RPMI8226 (cell line): Measurements from ENCODE around the gene ITSN2.

Experiments used
- DNase-seq: peaks from one replicate; pipeline ENCODE4 v3.0.0-alpha.2; 2015

The ITSN2 gene

DNA sequence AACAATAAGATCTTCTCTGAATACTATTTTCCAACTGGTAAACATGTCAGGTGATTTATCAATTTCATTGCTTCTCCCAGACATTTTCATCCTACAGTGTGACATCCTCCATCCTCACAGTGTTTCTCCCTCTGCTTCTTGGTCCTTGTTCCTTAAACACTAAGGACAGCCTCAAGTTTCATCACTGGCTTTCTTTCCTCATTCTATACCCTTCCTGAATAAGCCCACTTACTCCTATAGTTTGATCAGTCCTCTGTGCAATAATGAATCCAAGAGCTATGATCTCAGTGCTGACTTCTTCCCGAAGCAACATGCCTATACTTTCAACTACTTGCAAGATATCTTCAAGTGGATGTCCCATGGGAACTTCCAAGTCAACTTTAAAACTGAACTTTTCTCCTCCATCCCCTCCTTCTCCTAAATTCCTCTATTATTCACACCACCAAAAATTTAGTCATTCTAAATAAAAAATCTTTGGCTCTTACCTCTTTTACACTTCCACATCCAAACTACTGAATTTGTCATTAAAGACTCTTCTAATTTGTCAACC lies 97.8 kb downstream of the ITSN2 start:
- no peak for DNase-seq

DNA sequence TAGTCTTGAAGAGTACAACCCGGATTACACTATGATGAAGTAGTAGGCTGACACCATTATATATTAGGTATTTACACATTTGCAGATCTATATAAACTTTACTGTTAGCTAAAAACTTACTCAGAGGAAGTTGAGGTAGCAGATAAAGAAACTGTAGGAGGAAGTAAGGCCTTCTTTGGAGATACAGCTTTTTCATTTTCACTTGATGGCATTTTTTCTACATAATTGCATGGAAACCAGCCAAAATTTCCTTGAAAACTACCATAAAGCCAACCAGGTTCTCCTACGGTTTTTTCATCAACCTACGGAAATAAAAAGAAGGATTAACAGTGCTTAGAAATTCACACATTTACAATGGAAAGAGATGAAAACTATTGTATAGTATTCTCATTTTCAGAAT lies 98.9 kb downstream of the ITSN2 start:
- no peak for DNase-seq

DNA sequence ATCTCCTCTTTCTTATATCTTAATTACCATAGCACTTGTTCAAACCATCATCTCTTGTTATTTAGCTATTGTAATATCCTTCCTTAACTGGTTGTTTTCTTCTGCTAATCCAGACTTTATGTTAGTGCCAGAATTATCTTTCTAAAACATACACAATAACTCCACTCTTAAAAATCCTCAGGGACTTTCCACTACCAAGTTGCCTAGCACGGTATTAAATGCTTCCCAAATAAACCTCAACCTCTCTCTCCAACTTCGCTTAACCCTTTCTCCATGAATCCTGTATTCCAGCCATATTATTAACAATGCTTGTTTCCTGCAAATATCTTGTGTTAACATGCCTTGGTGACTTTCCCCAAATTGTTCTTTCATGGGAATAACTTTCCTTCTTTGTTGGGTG lies 101.0 kb downstream of the ITSN2 start:
- no peak for DNase-seq

DNA sequence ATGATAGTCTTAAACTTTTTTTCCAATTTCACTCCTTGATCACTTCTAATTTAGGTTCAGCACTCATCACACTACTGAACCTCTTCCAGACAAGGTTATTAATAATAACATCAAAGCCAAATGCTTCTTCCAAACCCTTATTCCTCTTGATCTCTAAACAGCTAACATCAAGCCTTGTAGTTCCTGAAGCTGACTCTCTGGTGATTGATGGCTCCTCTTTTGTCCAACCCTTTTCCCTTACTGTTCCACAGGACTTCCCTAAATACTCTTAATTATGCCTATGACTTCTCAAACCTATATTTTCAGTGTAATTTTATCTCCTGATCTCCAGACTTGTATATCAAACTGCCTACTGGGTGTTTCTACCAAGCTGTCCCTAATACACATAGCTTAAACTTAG lies 101.6 kb downstream of the ITSN2 start:
- no peak for DNase-seq

DNA sequence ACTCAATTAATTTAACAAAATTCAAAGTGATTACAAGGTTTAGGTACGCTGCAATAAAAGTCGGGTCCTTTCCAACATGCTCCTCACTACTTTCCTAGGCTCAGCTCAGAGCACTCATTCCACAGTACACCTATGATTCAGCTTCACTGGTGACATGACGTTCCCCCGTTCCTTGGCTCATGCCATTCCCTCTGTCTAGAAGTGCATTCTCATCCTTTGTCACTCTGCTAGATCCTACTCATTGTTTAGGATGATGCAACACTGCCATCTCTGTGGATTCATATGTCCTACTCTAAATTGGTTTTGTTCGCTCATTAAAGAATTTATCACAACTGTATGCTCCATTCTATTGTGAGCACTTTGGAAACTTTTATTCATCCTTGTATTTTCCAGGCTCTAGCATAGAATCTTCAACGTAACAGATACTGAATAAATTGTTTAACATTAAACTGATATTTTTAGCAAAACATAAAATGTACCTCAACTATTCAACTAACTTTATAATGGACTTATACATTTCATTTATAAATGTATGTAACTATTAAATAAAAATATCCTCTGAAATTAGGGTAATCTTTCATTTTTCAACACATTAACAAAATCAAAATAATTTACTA lies 106.9 kb downstream of the ITSN2 start:
- no peak for DNase-seq

DNA sequence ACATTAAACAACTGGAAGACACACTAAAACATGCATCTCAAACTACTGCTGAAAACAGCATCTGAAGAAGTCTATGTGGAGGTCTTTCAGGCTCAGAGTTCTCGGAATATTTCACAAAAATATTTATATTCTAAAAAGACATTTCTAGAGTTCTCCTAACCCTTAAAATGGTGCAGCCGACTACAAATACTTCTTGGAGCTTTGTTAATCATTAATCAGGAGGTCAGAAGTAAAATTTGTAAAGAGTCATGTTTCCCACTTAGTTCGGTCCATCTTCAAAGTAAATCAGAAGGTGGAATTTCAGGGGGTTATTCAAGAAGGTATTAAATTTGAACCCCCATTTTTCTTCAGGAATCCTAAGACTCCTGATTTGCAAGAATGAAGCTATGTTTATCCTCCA lies 112.7 kb downstream of the ITSN2 start:
- DNase-seq = no peak

DNA sequence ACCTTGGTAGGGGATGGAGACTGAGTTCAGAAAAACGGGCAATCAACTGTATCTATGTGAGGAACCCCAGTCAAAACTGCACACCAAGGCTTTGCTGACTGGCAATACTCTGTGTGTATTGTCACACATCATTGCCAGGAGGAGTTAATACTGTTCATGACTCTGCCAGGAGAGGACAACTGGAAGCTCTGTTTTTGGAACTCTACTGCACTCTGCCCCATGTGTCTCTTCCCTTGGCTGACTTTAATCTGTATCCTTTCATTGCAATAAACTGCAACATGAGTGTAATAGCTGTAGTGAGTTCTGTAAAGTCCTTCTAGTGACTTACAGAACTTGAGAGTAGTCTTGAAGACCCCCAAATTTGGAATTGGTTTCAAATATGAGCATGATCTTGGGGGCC lies 113.2 kb downstream of the ITSN2 start:
- DNase-seq = no peak

DNA sequence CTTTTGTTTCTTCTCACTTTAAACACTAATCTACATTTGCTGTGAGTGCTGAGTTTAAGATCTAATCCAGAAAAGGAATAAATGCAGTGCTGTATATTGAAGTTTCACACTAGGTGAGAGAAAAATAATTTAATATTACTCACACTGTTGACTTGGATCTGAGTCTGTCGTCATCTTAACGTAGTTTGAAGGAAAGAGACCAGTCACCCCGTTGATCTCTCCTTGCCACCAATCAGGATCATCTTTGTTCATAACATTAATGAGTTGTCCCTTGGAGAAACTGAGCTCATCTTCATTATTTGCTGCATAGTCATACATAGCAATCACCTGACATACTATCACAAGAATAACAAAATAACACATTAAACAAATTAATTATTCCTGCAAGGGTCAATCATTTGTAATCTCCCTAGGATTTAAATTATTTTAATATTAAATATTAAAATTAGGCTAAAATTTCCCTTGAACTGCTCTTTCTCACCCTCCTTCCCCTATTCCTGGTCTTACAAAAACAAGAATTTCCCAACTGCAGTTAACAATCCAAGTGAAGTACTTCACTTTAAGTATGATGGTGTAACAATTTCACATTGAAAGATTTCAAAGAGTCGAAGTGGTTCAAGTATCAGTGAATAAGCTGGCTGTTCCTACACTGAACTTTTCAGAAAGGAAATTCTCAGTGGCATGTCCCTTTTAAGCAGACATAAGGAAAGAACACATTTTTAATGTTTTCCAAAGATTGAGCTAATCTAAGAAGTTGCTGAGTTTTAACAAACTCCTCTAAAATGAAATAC lies 114.2 kb downstream of the ITSN2 start:
- DNase-seq = no peak

DNA sequence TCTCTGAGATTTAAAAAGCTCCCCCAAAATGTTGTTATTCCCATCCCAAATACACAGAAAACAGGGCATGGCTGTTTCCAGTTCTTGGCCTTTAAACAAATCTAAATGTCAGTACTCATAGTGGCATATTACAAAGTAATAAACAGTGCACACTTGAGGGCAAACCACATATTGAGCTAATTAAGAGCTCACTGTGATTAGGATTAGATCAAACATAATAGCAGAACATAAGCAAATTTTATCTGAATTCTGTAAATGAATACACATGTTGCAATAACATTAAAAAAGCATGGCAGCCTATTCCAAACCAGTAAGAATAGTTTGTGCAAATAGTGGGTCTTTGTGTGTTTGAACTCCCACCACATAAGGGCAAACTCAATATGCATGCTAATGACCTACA lies 118.8 kb downstream of the ITSN2 start:
- no peak for DNase-seq

DNA sequence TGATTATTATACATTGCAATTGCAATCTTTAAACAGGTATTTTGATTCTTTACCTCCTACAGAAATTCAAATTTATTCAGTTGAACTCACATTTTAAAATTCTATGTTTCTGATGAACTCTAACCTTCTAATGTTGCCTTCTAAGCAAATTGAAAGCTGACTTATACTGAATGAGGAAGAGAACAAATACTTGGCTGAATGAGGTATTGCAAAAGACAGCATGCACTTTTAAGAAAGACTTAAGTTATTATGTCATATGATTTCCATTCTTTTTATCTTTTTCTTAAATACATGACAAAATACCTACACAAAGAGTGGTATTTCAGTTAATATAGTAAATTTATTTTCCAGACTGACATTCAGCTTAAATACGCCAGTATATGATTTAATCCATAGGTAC lies 120.8 kb downstream of the ITSN2 start:
- DNase-seq = no peak

DNA sequence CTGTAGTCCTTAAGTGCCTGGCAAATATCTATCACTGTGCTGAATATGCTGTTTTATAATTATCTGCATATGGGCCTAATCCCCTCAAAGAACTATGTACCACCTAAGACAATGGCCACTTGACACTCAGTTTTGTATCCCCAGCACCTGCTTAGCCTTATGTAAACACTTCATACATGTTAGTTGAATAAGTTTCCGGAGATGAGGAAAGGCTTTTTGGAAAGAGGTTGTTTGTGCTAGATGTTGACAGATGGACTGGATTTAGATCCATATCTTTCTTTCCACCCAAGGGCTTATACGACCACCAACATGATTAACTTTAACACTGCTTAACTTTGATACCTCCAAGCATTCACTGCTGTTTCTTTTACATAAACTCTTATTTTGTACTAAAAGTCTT lies 122.2 kb downstream of the ITSN2 start:
- no peak for DNase-seq

DNA sequence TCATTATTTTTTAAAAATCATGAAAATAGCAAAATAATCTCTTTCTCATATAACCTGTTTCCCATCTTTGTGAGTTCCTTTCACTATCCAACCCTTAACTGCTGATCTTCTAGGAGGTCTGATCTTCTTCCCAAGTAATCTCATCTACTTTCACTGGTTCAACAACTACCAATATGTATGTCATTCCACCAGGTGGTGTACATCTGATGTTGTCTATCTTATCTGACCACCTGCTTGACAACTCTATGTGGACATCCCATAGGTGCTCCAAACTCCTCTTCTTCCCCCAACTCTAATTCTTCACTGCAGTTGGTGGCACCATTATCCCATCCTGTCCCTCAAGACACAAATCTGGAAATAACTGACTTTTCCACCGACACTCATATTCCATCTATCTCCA lies 123.0 kb downstream of the ITSN2 start:
- no peak for DNase-seq

DNA sequence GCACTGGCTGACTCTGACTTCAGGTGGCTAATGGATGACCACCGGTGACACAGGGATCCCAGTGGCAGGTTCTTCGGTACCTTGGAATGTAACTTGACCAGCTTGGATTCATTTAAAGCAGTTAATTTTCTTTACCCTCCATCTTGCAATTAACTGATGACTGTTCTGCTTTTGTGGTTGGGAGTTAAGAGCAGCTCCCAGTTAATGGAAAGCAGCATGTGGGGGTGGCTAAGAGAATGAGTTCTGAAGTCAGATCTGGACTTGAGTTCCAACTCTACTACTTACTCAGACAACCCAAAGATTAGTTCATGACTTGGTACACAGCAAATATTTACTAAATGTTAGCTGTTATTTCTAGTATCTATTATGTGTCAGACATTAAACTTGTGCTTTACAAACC lies 127.0 kb downstream of the ITSN2 start:
- no peak for DNase-seq

DNA sequence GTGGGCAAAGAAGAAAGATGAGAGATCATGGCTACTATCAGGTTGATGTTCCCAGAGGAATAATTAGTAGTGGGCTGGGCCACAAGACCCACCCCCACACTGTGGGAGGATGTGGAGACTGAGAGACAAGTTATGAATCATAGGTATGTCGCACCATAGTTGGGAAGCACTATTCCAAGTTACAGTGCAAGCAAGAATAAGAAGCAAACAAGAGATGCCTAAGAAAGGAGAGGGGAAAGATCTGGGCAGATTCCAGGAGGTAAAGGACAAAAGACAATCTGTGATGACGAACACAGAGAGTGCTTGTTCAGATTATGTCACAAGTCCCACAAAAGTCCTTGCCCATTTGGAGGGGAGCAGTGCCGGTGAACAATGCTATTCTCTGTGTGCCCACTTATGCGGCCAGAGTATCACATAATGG lies 128.9 kb downstream of the ITSN2 start:
- no peak for DNase-seq

DNA sequence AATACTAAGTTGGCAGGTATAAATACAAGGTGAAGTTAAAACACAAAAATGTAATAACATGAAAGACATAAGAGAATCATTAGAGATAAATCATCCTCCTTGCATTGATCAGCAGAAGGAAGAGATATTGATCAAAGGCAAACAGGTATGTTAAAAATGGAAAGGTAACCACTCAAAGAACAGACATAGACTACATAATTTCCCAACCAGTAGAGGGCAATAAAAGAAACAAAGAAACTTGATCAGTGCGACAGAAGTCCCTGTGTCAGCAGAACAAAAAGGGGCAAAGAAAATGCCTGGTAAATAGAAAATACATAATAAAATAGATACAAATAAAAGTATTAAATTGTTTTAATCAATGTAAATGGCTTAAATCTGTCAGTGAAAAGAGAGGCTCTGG lies 131.9 kb downstream of the ITSN2 start:
- peak; percentile 28 for DNase-seq

DNA sequence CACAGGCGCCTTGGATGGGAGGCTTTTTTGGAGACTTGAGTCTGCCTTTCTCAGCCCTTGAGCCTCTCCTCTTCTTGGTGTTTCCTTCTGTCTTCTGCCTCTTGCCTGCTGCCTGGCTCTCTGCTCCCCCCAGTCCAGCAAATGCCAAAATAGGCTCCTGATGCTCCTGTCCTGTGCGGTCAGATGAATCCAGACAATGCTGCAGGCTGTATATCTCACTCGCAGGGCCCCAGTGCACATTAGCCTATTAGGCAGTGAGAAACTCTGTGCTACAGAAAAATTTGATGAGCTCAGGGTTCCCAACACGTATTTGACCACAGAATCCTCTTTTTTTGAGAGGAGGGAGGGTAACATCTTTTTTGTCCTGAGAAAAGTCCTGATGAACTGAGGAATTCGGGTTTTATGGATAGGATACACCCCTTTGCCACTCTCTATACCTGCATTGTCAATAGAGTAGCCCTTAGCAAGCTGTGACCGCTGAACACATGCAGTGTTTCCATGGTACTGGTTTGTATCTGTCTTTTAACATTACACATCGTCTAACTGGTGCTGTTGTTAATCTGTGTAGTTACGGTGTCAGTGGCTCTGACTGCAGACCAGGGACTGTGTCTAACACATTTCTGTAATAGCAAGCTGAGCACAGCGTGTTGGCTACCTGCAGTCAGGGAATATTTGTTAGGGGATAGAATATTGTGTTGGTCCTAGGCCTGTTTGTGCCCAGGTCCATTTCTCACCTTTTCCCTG lies 134.7 kb downstream of the ITSN2 start:
- no peak for DNase-seq

DNA sequence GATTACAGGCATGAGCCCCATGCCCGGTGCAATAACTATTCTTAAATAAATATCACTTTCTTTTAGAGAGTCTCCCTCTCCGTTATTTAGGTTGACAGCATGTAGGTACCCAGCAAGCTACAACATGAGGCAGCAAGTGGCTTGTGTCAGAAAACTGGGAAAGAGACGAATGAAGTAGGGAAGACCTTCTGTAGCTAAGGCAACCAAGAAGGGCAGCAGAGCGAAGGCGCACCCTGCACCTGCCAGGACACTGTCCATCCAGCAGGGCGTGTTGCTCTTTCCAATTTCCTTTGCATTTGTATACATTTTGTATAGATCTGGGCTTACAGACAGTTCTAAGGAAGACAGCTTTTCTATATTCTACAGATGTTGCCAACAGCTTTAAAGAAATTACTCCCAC lies 137.4 kb downstream of the ITSN2 start:
- no peak for DNase-seq

DNA sequence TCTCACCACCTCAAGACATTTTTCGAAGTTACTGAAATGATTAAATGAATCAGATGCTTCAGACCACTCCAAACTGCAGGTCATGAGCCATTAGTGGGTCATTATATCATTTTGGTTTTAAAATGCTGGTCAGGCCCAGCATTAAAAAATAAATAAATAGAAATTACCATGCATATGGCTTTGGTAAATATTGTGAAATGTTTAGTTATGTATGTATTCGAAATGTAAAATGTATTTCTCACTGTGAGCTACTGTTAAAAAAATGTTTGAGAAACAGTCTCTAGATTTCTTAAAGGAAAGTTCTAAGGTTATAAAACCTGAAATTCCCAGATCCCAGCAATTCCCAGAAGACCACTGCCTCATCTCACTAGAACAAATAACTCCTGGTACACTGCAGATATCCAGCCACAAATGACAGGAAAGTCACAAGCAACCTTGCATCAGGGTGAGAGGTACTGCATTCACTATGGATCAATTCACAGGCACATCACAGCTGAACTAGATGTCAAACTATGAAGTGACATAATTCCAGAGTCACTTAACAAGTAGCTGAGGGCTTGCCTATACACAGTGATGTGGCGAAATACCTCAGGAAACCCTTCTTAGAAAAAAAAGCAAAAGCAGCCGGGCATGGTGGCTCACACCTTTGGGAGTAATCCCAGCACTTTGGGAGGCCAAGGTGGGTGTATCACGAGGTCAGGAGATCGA lies 138.8 kb downstream of the ITSN2 start:
- DNase-seq = no peak

DNA sequence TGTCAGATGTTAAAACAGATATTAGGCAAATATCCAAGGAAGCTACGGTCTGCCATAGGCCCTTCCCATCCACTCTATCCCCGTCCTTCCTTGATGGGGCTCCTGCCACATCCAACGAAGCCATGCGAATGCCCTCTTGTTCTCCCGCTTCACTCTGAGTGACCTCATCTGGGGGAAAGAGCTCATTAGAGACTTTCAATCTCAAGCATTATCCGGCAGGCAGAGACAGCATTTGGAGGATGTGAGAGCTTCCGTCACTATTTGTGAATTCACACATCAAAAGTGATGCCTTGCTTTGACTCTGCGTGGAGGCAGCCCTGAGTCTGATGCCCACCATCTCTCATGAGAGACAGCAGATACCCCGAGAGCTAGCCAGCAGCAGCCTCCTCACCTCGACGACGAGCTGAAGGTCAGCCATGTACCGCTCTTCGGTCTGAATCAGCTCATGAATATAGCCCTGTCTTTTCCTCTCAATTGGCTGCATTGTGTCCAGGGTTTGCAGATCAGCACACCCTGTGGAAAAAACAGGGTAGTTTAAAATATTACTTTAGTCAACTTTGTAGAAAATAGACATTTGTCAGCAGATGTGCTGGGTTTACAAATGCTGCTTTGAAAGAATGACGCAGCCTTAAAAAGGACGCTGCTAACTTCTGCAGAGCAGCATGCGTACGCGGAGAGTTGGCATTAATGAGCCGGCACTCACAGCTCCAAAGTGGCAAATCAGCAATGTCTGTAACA lies 139.6 kb downstream of the ITSN2 start:
- DNase-seq = no peak

DNA sequence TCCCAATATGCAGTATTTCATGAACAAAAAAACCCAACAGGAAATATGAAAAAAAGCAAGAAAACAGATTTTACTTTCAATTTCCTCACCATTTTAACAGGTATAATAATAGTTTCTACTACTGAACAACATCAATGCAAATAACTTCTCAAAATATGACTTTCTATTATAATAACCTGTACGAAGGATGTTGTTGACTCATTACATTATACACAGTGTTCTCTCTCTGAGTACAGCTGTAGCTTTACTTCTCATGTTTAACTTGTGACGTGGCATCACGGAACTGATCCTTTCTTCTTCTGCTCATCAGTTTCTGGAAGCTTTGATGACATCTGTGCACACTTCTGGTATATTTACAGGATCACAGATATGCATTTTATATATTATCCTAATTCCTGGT lies 145.5 kb downstream of the ITSN2 start:
- no peak for DNase-seq

DNA sequence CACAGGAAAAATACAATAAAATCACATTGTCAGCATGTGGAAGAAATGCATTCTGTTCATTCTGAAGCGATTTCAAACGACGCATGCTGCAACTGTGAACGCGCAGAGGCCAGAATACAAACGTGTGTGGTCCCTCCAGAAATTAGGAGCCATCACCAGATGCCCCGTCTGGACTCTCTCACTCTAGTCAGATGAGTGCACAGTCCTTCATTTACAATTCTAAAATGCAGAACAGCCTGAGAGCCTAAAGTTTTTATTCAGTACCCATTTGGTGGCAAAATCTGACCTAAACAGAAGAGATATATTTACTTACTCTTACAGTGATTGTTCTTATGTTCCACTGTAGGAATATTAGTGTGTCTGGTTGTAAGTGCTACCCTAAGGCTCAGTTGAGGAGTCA lies 148.9 kb downstream of the ITSN2 start:
- no peak for DNase-seq

DNA sequence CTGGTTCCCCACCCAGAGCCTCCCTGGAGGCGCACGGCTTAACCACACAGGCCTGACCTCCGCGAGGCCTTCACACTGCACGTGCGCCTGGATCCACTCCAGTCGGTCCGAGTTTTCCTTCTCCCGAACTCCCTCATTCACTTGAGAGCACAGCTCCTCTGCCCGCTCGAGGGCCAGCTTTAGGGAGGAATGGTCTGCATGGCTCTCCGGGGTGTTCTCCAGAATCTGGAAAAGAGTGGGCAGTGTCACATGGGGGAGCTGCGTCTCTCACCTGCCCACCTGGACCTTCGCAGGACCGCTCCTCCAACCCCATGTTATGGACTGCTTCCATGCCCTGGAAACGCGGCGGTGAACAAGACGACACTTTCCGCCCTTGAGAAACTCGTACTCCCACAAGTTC lies 149.6 kb downstream of the ITSN2 start:
- DNase-seq = no peak

DNA sequence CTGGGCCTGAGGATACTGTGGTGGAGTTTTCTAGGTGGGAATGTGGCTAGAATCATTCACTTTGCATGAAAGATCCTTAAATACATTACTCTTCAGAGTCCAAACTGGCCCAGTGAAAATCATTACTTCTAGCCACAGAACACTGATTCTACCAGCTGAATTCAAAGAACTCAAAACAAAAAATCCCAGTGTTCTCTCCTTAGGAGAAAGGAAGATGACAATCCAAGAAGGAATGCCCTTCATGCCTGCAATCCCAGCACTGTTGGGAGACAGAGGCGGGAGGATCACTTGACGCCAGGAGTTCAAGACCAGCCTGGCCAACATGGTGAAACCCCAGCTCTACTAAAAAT lies 150.3 kb downstream of the ITSN2 start:
- DNase-seq = no peak
